HepG2 (cell line): ENCODE results near the gene TBCB. TPM values are rescaled to one million over a fixed set of nuclear protein-coding genes. Genes with fewer than 3 reads are reported as not detected.

ENCODE experiments used
- ARID2 ChIP-seq: sonication (generic); formaldehyde crosslinking; IDR thresholded peaks from 2 replicates; pipeline ENCODE4 v1.8.1; 2022; ENCODE audit warnings: mild to moderate bottlenecking, missing genetic modification reagents, borderline replicate concordance
- CEBPZ ChIP-seq: IDR thresholded peaks from 2 replicates; pipeline ENCODE4 v1.6.1; 2012; ENCODE audit warnings: low read length, improper control_type of control experiment
- GLI4 ChIP-seq: sonication (generic); formaldehyde crosslinking; IDR thresholded peaks from 2 replicates; pipeline ENCODE4 v1.5.1; 2020; ENCODE audit warnings: missing genetic modification reagents, mild to moderate bottlenecking, moderate library complexity, borderline replicate concordance
- HNF4A ChIP-seq: sonication (generic); formaldehyde crosslinking; IDR thresholded peaks from 2 replicates; pipeline ENCODE4 v1.4.0; 2020; ENCODE audit warnings: missing genetic modification reagents
- HNRNPK ChIP-seq: fragments of 200-400 bp; formaldehyde crosslinking; IDR thresholded peaks from 2 replicates; pipeline ENCODE4 v1.6.1; 2018; ENCODE audit warnings: low read length, low read depth, moderate library complexity, mild to moderate bottlenecking; ENCODE audit not compliant: poor library complexity, severe bottlenecking
- HOXA3 ChIP-seq: sonication (generic); formaldehyde crosslinking; IDR thresholded peaks from 2 replicates; pipeline ENCODE4 v1.5.0; 2020; ENCODE audit warnings: missing genetic modification reagents
- MBNL3 ChIP-seq: fragments of 250-450 bp; sonication (Bioruptor Pico); conservative IDR thresholded peaks from 2 replicates; pipeline ENCODE4 v1.8.0; 2022; ENCODE audit warnings: mild to moderate bottlenecking, inconsistent platforms
- MNT ChIP-seq: fragments of 450-650 bp; IDR thresholded peaks from 2 replicates; pipeline ENCODE4 v1.6.1; 2016
- NFE2L1 ChIP-seq: sonication (generic); formaldehyde crosslinking; IDR thresholded peaks from 2 replicates; pipeline ENCODE4 v1.4.0; 2020; ENCODE audit warnings: missing genetic modification reagents, mild to moderate bottlenecking, borderline replicate concordance
- SNAPC4 ChIP-seq: sonication (generic); formaldehyde crosslinking; IDR thresholded peaks from 2 replicates; pipeline ENCODE4 v1.4.0; 2020; ENCODE audit warnings: mild to moderate bottlenecking, missing genetic modification reagents
- USF2 ChIP-seq, 2 experiments: sonication (generic) in 1 of 2; formaldehyde crosslinking in 1 of 2; IDR thresholded peaks; 2 replicates each; pipeline versions ENCODE4 v1.5.1 to v1.6.1; 2011 to 2020; ENCODE audit warnings: borderline replicate concordance in 1 of 2, low read depth in 1 of 2, low read length in 1 of 2, mild to moderate bottlenecking in 1 of 2, missing genetic modification reagents in 1 of 2, moderate library complexity in 1 of 2
- ZNF354B ChIP-seq: sonication (generic); formaldehyde crosslinking; IDR thresholded peaks from 2 replicates; pipeline ENCODE4 v1.8.0; 2022; ENCODE audit warnings: mild to moderate bottlenecking, missing genetic modification reagents
- ZNF644 ChIP-seq: IDR thresholded peaks from 2 replicates; pipeline ENCODE4 v1.6.1; 2016; ENCODE audit warnings: low read depth
- ZSCAN12 ChIP-seq: sonication (generic); formaldehyde crosslinking; IDR thresholded peaks from 2 replicates; pipeline ENCODE4 v1.9.0; 2021; ENCODE audit warnings: mild to moderate bottlenecking, missing genetic modification reagents
- ZSCAN9 ChIP-seq: IDR thresholded peaks from 2 replicates; pipeline ENCODE4 v1.6.1; 2016; ENCODE audit warnings: borderline replicate concordance
- polyA plus RNA-seq, 8 experiments: library from polyadenylated mRNA; depleted of rRNA in 3 of 8; stranded (reverse) in 7 of 8; unstranded in 1 of 8; fragments of >200 nt; fragmentation: Illumina TruSeq in 4 of 8; extraction: Trizol in 4 of 8; gene quantifications; 2 replicates each; pipeline versions ENCODE4 v1.2.1 to v1.2.3, GENCODE V29; 2011 to 2016; ENCODE audit warnings: low read depth in 4 of 8, missing spikeins in 1 of 8, mixed read lengths in 1 of 8; ENCODE audit not compliant: insufficient read depth in 1 of 8
- total RNA-seq, 5 experiments: library from RNA; depleted of rRNA; stranded (reverse); fragments of >200 nt; fragmentation: Illumina TruSeq; extraction: Trizol; gene quantifications; 2 replicates each; pipeline ENCODE4 v1.2.3, GENCODE V29; 2016; ENCODE audit warnings: low read depth in 1 of 5

The TBCB gene
- total and polyA plus RNA-seq, 2 of the 13 experiments (the other 11 are each of a cell fraction or from before 2014, with no cell fraction given): 271 to 276 TPM

- TF ChIP-seq GLI4 (CRISPR knock-in tag) (no peak), NFE2L1 (CRISPR knock-in tag) (no peak), ZNF644 (CRISPR knock-in tag) (peak; percentile 68; the same call in 1 of the 2 replicates), ZNF354B (CRISPR knock-in tag) (0 out of 2 replicates have a peak, but pooled peaks have one; percentile 70), USF2 (IDR thresholded peaks at IDR 0.05; ENCODE audit: low read depth, low read length) (no peak), USF2 (CRISPR knock-in tag; IDR thresholded peaks at IDR 0.05; ENCODE audit: borderline replicate concordance) (no peak), HOXA3 (peak; percentile 78; the same call in 1 of the 2 replicates), HNF4A (CRISPR knock-in tag) (peak; percentile 88), ZSCAN12 (CRISPR knock-in tag) (no peak), HNRNPK (no peak), ARID2 (CRISPR knock-in tag) (no peak), SNAPC4 (CRISPR knock-in tag) (peak; percentile 82), MBNL3 (CRISPR knock-in tag) (no peak), CEBPZ (no peak), ZSCAN9 (CRISPR knock-in tag) (peak; percentile 70; the same call in 1 of the 2 replicates), MNT (peak; percentile 80)
These were observed 5.1 kb downstream of the TBCB start (continued) for GRCh38 chr19:36120092-36120983.
